DMS114 treated with DMSO at 0.1 percent for 48 hours (cell line): ENCODE results near the gene TM4SF20.
"Not testable (repeated sequence)": the region's sequence is repeated elsewhere in the genome, so short reads cannot be mapped to it uniquely, and the experiment has no call there.

Experiments
- DNase-seq: peaks from one replicate; lab custom pipeline; 2025; ENCODE audit not compliant: unreplicated experiment; lab: John Stamatoyannopoulos, UW

Gene TM4SF20

DNA sequence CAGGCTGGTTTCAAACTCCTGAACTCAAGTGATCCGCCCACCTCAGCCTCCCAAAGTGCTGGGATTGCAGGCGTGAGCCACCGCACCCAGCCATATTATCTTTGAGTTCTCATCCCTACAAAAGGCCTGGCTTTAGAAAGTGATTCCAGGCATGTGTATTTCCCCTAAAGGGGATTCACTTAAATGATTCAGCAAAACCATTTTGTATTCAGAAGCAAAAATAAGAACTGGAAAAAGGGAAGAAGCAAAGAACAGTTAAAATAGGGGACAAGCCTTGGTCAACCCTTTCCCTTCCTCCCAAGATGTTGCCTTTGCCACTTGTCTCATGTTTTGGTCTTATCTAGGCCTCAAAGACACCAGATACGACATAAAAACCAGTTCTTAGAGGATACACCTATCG, 10.5 kb downstream of the TM4SF20 start:
- no peak for DNase-seq

DNA sequence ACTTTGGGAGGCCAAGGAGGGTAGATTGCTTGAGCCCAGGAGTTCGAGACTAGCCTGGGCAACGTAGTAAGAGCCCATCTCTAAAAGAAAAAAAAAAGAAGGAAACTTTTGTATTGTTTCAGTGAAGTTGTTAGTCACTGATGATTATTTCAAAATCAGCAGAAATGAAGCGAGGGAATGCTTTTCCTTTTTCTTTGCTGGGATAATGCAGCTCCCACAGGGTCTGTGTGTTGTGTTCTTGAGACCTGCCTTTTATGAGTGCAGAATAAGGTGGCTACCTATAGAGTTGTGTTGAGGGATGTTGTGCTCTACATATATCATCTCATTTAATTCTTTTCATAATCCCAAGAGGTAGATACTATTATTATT, 11.7 kb downstream of the TM4SF20 start:
- DNase-seq, result no peak

DNA sequence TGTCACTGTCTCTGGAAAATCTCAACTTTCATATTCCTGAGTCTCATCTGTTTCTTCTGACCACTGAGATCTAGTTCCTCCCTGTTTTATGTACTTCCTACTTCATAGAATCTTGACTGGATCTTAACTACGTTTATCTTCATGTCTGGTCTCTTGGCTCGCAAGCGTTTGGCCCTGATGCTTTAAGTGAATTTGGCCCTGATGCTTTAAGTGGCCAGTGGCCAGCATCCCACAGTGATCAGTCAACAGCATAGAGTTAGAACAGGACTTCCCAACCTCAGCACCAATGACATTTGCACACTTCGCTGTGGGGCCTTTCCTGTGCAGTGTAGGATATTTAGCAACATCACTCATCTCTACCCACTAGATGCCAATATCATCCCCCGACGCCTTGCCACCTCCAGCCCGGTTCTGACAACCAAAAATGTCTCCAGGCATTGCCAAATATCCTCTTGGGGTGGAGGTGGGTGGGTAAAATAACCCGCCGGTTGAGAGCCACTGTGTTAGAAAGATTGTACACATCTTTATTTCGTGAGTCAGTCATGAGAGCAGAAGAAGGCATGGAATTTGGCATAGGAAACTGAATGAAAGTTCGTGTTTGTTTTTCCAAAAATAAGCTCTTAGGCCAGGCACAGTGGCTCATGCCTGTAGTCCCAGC, 12.2 kb downstream of the TM4SF20 start:
- DNase-seq, result no peak

GRCh38 chr2:227365833-227366232, 13.3 kb downstream of the TM4SF20 start:
- no peak for DNase-seq

DNA sequence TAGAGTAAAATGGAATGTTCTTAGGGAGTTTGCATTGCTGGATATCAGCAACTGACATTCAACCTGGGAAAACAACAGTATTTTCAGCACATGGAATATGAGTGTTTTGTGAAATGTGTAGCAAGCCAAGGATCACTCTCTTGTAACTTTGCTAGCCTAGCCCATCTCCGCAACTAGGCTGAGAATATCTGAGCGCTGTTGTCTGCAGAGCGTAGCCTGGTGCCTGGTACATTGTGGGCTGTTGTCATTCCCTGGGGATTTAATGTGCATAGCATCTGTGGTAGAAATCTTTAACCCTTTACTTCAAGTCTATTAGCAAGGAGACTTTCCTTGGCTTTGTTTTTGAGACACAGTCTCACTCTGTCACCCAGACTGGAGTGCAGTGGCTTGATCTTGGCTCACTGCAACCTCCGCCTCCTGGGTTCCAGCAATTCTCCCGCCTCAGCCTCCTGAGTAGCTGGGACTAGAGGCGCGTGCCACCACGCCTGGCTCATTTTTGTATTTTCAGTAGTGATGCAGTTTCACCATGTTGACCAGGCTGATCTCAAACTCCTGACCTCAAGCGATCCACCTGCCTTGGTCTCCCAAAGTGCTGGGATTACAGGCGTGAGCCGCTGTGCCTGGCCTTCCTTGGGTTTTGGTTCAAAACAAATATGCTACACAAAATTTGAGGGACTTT, 14.4 kb downstream of the TM4SF20 start:
- not testable (repeated sequence) for DNase-seq

GRCh38 chr2:227363756-227364155, 15.3 kb downstream of the TM4SF20 start:
- DNase-seq, result no peak

GRCh38 chr2:227360351-227360750, 18.8 kb downstream of the TM4SF20 start:
- no peak for DNase-seq

GRCh38 chr2:227351639-227352038, 27.5 kb downstream of the TM4SF20 start:
- DNase-seq, result no peak

GRCh38 chr2:227349989-227350612, 29.0 kb downstream of the TM4SF20 start:
- DNase-seq, result no peak

- no peak for DNase-seq
Measured at GRCh38 chr2:227348324-227348723, 30.8 kb downstream of the TM4SF20 start.

DNA sequence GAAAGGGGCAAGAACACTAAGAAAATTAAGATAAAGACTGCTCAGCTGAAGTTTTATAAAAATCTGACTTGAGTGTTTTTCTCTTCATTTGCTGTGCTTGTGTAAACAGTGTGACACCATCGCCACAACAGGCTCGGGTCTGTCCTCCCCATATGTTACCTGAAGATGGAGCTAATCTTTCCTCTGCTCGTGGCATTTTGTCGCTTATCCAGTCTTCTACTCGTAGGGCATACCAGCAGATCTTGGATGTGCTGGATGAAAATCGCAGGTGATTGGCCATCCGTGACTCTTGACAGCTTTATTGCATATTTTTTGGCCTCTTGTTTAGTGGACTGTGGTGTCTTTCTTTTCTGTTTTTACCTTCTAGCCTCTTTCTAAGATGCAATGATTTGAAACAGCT, 32.0 kb downstream of the TM4SF20 start:
- DNase-seq, result no peak

- DNase-seq, result no peak
Measured at GRCh38 chr2:227344231-227344630, 34.9 kb downstream of the TM4SF20 start.

DNA sequence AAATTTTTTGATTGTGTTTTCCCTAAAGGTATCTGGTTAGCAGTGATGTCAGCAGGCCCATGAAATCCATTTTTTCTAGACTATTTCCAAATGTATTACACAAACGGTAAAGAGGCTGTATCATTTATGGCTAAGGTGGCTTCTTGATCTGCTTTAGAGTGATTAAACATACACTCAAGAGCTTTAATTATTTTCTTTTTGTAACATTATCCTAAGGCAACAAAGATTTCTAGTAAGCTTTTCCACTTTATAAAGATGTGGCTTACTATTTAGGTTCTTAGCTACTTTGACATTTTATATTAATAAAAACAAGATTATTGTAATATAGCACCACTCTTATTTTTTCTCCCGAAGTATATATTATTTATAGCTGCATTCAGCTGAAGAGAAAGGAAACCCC, 37.6 kb downstream of the TM4SF20 start:
- DNase-seq, result no peak

DNA sequence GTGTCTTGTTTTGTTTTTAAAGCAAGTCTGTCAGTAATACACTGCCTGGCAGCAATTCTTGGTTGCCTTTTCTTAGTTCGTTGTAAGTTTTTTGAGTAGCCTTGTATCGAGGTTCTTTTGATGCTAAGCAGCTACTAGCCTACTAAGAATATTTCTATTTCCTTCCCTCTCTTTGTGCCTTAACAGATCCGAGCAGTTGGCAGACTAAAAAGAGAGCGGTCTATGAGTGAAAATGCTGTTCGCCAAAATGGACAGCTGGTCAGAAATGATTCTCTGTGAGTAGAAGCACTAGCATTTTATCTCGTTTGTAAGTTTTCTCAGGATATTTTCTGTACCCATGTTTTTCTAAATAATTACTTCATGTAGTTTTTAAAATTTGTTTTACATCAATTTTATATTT, 39.0 kb downstream of the TM4SF20 start:
- no peak for DNase-seq

- no peak for DNase-seq
Measured at GRCh38 chr2:227339098-227339599, 40.0 kb downstream of the TM4SF20 start.

DNA sequence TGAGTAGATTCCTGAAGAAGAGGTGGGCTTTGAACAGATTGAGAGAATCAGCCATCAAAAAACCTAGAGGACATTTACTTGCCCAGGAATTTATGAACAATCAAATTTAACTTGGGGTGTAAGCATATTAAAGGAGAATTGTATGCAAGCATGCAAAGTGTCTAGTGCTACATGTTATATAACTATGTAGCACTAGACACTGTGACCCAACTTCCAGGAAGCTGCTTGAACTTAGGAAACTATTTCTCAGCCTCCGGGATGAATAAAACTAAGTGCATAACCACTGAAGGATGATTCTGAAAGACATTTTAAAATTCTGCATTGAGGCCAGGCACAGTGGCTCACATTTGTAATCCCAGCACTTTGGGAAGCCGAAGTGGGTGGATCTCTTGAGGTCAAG, 41.7 kb downstream of the TM4SF20 start:
- DNase-seq, result no peak

DNA sequence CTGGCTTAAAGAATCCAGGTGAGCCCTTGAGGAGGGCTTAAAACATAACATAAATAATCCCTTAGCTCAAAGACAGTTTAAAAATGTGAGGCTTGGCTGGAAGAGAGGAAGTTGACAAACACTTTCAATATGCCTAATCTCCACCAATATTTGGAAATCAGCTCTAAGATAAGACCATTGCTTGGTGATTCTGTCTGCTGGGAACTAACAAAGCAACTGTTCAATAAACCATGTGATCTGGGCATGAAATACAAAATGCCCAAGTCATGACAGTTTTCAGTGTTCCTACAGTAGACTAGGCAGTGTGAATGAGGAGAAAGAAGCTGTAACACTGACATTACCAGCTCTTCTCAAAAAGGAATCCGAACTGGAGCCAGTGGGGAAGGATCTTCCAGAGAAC, 43.4 kb downstream of the TM4SF20 start:
- no peak for DNase-seq

DNA sequence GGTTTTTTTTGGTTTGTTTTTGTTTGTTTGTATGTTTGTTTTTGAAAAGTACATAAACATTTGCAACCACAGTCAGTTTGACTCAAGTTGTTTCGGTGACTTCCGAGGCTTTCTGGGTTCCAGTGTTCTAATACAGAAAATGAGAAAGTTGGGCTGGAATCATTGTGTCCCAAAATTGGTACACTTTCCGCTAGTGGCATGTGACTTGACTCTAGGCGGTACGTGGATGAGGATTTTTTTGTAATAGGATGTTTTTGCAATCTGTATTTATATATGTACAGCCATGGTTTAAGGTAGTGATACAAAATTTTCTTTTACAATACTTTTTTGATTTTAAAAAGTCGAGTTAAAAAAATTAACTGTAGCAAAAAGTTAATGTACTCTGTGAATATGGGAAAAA, 52.3 kb downstream of the TM4SF20 start:
- DNase-seq, result no peak

GRCh38 chr2:227325839-227326195, 53.3 kb downstream of the TM4SF20 start:
- no peak for DNase-seq

- DNase-seq, result peak; percentile 88
Measured at GRCh38 chr2:227324995-227325838, 53.9 kb downstream of the TM4SF20 start, which contains the start of gene MFF. TSS of gene MFF (plus strand) at chr2:227325251. CDS start at chr2:227330666, 5,415 bp downstream.

DNA sequence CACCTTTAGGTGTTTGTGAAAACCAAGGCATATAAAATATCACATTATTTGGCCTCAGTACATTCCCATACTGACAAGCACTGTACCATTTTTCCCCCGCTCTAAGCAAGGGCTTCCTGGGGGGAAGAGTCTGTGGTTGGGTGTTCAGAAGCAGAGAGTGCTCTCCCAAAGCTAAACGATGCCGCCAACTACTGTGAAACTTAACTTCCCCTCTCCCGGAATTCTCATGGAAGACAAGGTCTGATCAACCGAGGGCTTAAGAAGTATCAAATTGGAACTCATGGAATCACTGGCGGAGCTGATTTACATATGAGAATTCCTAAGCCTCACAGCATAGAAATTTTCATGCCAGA, 54.5 kb downstream of the TM4SF20 start:
- DNase-seq, result peak; percentile 70
